Measurements from ENCODE around the gene FOXP1.

Gene FOXP1

GRCh38 chr3:71241246-71241901 is 342.2 kb downstream of the FOXP1 start:
- DNase-seq (ENCODE audit: low read depth in 2 of 2): no peak

GRCh38 chr3:71240034-71240433 is 343.5 kb downstream of the FOXP1 start:
- DNase-seq (ENCODE audit: low read depth in 2 of 2): no peak

- no peak for DNase-seq (ENCODE audit: low read depth in 2 of 2)
These were observed 345.2 kb downstream of the FOXP1 start for GRCh38 chr3:71238355-71238757.

- no peak for DNase-seq (ENCODE audit: low read depth in 2 of 2)
These were observed 345.9 kb downstream of the FOXP1 start for GRCh38 chr3:71237672-71238071.

GRCh38 chr3:71235846-71236245 is 347.7 kb downstream of the FOXP1 start:
- DNase-seq (ENCODE audit: low read depth in 2 of 2): no peak

- no peak for DNase-seq (ENCODE audit: low read depth in 2 of 2)
These were observed 350.6 kb downstream of the FOXP1 start for GRCh38 chr3:71232895-71233294.

- DNase-seq (ENCODE audit: low read depth in 2 of 2): no peak
These were observed 351.3 kb downstream of the FOXP1 start for GRCh38 chr3:71232175-71232679.

GRCh38 chr3:71231680-71232079 is 351.8 kb downstream of the FOXP1 start:
- DNase-seq (ENCODE audit: low read depth in 2 of 2): no peak

- DNase-seq (ENCODE audit: low read depth in 2 of 2): no peak
These were observed 353.4 kb downstream of the FOXP1 start for GRCh38 chr3:71229905-71230657.

- DNase-seq (ENCODE audit: low read depth in 2 of 2): no peak
These were observed 355.2 kb downstream of the FOXP1 start for GRCh38 chr3:71228156-71228866.

GRCh38 chr3:71227270-71227661 is 356.3 kb downstream of the FOXP1 start:
- DNase-seq (ENCODE audit: low read depth in 2 of 2): no peak

- DNase-seq (ENCODE audit: low read depth in 2 of 2): peak; percentile 48 to 75
These were observed 356.8 kb downstream of the FOXP1 start for GRCh38 chr3:71226565-71227269.

- DNase-seq (ENCODE audit: low read depth in 2 of 2): no peak
These were observed 357.5 kb downstream of the FOXP1 start for GRCh38 chr3:71225951-71226564.

GRCh38 chr3:71225002-71225684 is 358.4 kb downstream of the FOXP1 start:
- no peak for DNase-seq (ENCODE audit: low read depth in 2 of 2)

- no peak for DNase-seq (ENCODE audit: low read depth in 2 of 2)
These were observed 363.5 kb downstream of the FOXP1 start for GRCh38 chr3:71219744-71220638.

GRCh38 chr3:71218508-71218907 is 365.0 kb downstream of the FOXP1 start:
- no peak for DNase-seq (ENCODE audit: low read depth in 2 of 2)

GRCh38 chr3:71217640-71218222 is 365.8 kb downstream of the FOXP1 start:
- no peak for DNase-seq (ENCODE audit: low read depth in 2 of 2)

- no peak for DNase-seq (ENCODE audit: low read depth in 2 of 2)
These were observed 368.2 kb downstream of the FOXP1 start for GRCh38 chr3:71215351-71215750.

GRCh38 chr3:71214797-71215196 is 368.7 kb downstream of the FOXP1 start:
- DNase-seq (ENCODE audit: low read depth in 2 of 2): no peak
